Measurements from ENCODE around the gene SLC48A1.

Gene SLC48A1

GRCh38 chr12:47778881-47779280 lies 5.8 kb downstream of the SLC48A1 start:
- no peak for DNase-seq

- DNase-seq: peak; percentile 71 to 93
Observed at GRCh38 chr12:47779301-47779942, 6.4 kb downstream of the SLC48A1 start.

- DNase-seq: no peak
Observed at GRCh38 chr12:47779943-47780504, 7.0 kb downstream of the SLC48A1 start.

GRCh38 chr12:47781479-47782371 lies 8.7 kb downstream of the SLC48A1 start:
- DNase-seq: peak; percentile 21 to 47

GRCh38 chr12:47782372-47782770 lies 9.3 kb downstream of the SLC48A1 start:
- DNase-seq: no peak

GRCh38 chr12:47783024-47783755 lies 10.2 kb downstream of the SLC48A1 start:
- DNase-seq: no peak

GRCh38 chr12:47783821-47784819 lies 11.1 kb downstream of the SLC48A1 start:
- no peak for DNase-seq

- no peak for DNase-seq
Observed at GRCh38 chr12:47785036-47785886, 12.2 kb downstream of the SLC48A1 start.

GRCh38 chr12:47785887-47786661 lies 13.0 kb downstream of the SLC48A1 start:
- no peak for DNase-seq

- no peak for DNase-seq
Observed at GRCh38 chr12:47786662-47787280, 13.7 kb downstream of the SLC48A1 start.

- no peak for DNase-seq
Observed at GRCh38 chr12:47787596-47788319, 14.7 kb downstream of the SLC48A1 start.

GRCh38 chr12:47789141-47789540 lies 16.1 kb downstream of the SLC48A1 start:
- DNase-seq: no peak

GRCh38 chr12:47789712-47790489 lies 16.9 kb downstream of the SLC48A1 start:
- no peak for DNase-seq

- DNase-seq: no peak
Observed at GRCh38 chr12:47790676-47791350, 17.8 kb downstream of the SLC48A1 start.

GRCh38 chr12:47791351-47791746 lies 18.3 kb downstream of the SLC48A1 start:
- DNase-seq: no peak

- no peak for DNase-seq
Observed at GRCh38 chr12:47791874-47792273, 18.8 kb downstream of the SLC48A1 start.

- no peak for DNase-seq
Observed at GRCh38 chr12:47793015-47793681, 20.1 kb downstream of the SLC48A1 start.
